Measurements from ENCODE around the gene CHST9.
"Not testable (repeated sequence)": the region's sequence is repeated elsewhere in the genome, so short reads cannot be mapped to it uniquely, and the experiment has no call there.

The CHST9 gene

GRCh38 chr18:27185025-27185763, at the start of gene CHST9:
Gene CHST9 (minus strand): TSS chr18:27185308. CDS start chr18:27142809, 42,499 bp downstream.
- peak; percentile 23 for DNase-seq

- DNase-seq, result not testable (repeated sequence)
These were observed 47.2 kb upstream of the CHST9 start for GRCh38 chr18:27232355-27232754.

GRCh38 chr18:27231671-27232070, 46.6 kb upstream of the CHST9 start:
- not testable (repeated sequence) for DNase-seq

- DNase-seq, result not testable (repeated sequence)
These were observed 46.1 kb upstream of the CHST9 start for GRCh38 chr18:27231221-27231620.

GRCh38 chr18:27227721-27228120, 42.6 kb upstream of the CHST9 start:
- no peak for DNase-seq

GRCh38 chr18:27226556-27227075, 41.5 kb upstream of the CHST9 start:
- no peak for DNase-seq

- no peak for DNase-seq
These were observed 40.9 kb upstream of the CHST9 start for GRCh38 chr18:27225947-27226481.

GRCh38 chr18:27223526-27224291, 38.6 kb upstream of the CHST9 start:
- no peak for DNase-seq

GRCh38 chr18:27214831-27215230, 29.7 kb upstream of the CHST9 start:
- DNase-seq, result no peak

GRCh38 chr18:27213123-27213717, 28.1 kb upstream of the CHST9 start:
- DNase-seq, result no peak

GRCh38 chr18:27211569-27211968, 26.5 kb upstream of the CHST9 start:
- no peak for DNase-seq

- DNase-seq, result no peak
These were observed 21.3 kb upstream of the CHST9 start for GRCh38 chr18:27206411-27206810.

GRCh38 chr18:27202741-27203140, 17.6 kb upstream of the CHST9 start:
- DNase-seq, result no peak

GRCh38 chr18:27198036-27198435, 12.9 kb upstream of the CHST9 start:
- DNase-seq, result no peak

GRCh38 chr18:27188309-27188708, 3.2 kb upstream of the CHST9 start:
- DNase-seq, result no peak

GRCh38 chr18:27185897-27186296, 789 bp upstream of the CHST9 start:
- no peak for DNase-seq

GRCh38 chr18:27184115-27185024, 738 bp downstream of the CHST9 start:
- no peak for DNase-seq

- DNase-seq, result no peak
These were observed 3.4 kb downstream of the CHST9 start for GRCh38 chr18:27181726-27182125.

- no peak for DNase-seq
These were observed 6.7 kb downstream of the CHST9 start for GRCh38 chr18:27178424-27178823.

GRCh38 chr18:27175914-27176313, 9.2 kb downstream of the CHST9 start:
- no peak for DNase-seq

GRCh38 chr18:27175245-27175644, 9.9 kb downstream of the CHST9 start:
- DNase-seq, result no peak

- DNase-seq, result no peak
These were observed 13.1 kb downstream of the CHST9 start for GRCh38 chr18:27171993-27172392.

Data from femur (tissue), 1 donor.